ENCODE results near the gene ELOVL6. TPM values are rescaled to one million over a fixed set of nuclear protein-coding genes. Genes with fewer than 3 reads are reported as not detected.

Gene ELOVL6
- total and polyA plus RNA-seq, 2 of the 4 experiments (the other 2 are of a cell fraction), result 17.9 to 19.0 TPM

GRCh38 chr4:110064934-110065333 is 133.5 kb downstream of the ELOVL6 start:
- Histone ChIP-seq H2BK20ac (ENCODE audit: low read depth, low read length) (no peak overlapping the region), H2BK15ac (ENCODE audit: low read depth, low read length) (no peak overlapping the region), H3K9me3 (ENCODE audit: control insufficient read depth, insufficient read depth, low read length) (no peaks in the 10 kb centered on the region), H3K36me3 (ENCODE audit: control insufficient read depth, insufficient read depth, low read length) (no peaks in the 10 kb centered on the region), H3K18ac (ENCODE audit: low read depth, low read length) (no peak overlapping the region), H4K20me1 (ENCODE audit: insufficient read depth, low read length) (no peaks in the 10 kb centered on the region), H3K9me1 (ENCODE audit: insufficient read depth, low read length) (peaks cover 5% of the 10 kb centered on the region; the same call in 1 of the 2 replicates), H2AK9ac (replicated peaks; ENCODE audit: low read depth, low read length, poor library complexity) (no peak overlapping the region), H2AFZ (replicated peaks; ENCODE audit: low read length, poor library complexity) (no peak overlapping the region), H2AK5ac (ENCODE audit: low read depth, low read length) (no peak overlapping the region), H2BK120ac (ENCODE audit: low read depth, low read length) (no peak overlapping the region), H3K27ac (ENCODE audit: insufficient read depth, low read length) (no peak overlapping the region), H3K14ac (replicated peaks; ENCODE audit: low read depth, low read length) (no peak overlapping the region), H3K4ac (ENCODE audit: low read depth, low read length) (no peak overlapping the region), H3K4me2 (ENCODE audit: low read depth, low read length) (no peak overlapping the region), H3K4me3 (ENCODE audit: insufficient read depth, low read depth, low read length) (no peak overlapping the region), H4K91ac (ENCODE audit: insufficient read depth, low read depth, low read length) (no peak overlapping the region), H3K9ac (ENCODE audit: low read depth, low read length) (no peak overlapping the region), H3K79me1 (ENCODE audit: low read depth in 1 of 2, low read length in 2 of 2) (0 out of 4 replicates have a peak, but pooled peaks cover 0 to 3% of the 10 kb centered on the region in 2 experiments), H4K8ac (ENCODE audit: low read depth in 2 of 2, low read length in 2 of 2) (no peak overlapping the region), H3K56ac (ENCODE audit: extremely low read depth, insufficient read depth, low read length) (no peak overlapping the region), H4K5ac (ENCODE audit: low read depth, low read length) (no peak overlapping the region), H3K27me3 (ENCODE audit: control insufficient read depth, insufficient read depth, low read length) (no peaks in the 10 kb centered on the region), H3K23ac (ENCODE audit: low read depth, low read length) (no peak overlapping the region), H2BK5ac (ENCODE audit: low read depth, low read length, poor library complexity, severe bottlenecking) (no peak overlapping the region), H3K4me1 (ENCODE audit: control insufficient read depth, insufficient read depth, low read length) (peaks cover 3% of the 10 kb centered on the region; the same call in 1 of the 2 replicates)
- WGBS, 2 experiments (ENCODE audit: extremely low coverage in 2 of 2, insufficient read length in 1 of 2), result no CpG with 5 or more reads among the region's 2 CpGs
- DNase-seq, result no peak
- no TSS peak for BruUV-seq (replicated peaks)
- in situ Hi-C loops (cut with MboI; ENCODE audit: low sequenced_read_pairs), result no loop called here
- CTCF ChIA-PET, result no interaction called here
- POLR2A ChIA-PET (ENCODE audit: unreplicated experiment), result no interaction called here
- intact Hi-C loops (cut with micrococcal nuclease), result no loop called here
- dilution Hi-C loops (cut with HindIII; ENCODE audit: low sequenced_read_pairs, unreplicated experiment), result no loop called here
- ATAC-seq (ENCODE audit: low read depth), result no peak
- TF ChIP-seq RAD21 (IDR thresholded peaks at IDR 0.05; ENCODE audit: low read length) (no peak), ELK1 (IDR thresholded peaks at IDR 0.05; ENCODE audit: borderline replicate concordance, low read depth, low read length) (no peak), BHLHE40 (IDR thresholded peaks at IDR 0.05; ENCODE audit: low read depth, low read length) (no peak), MAFK (IDR thresholded peaks at IDR 0.05; ENCODE audit: low read depth, low read length) (no peak), NFE2L2 (IDR thresholded peaks at IDR 0.05; ENCODE audit: low read depth, low read length) (no peak), CTCF (conservative IDR thresholded peaks at IDR 0.05; ENCODE audit: low read depth, low read length) (no peak), RCOR1 (IDR thresholded peaks at IDR 0.05; ENCODE audit: insufficient replicate concordance, low read length) (no peak), RFX5 (IDR thresholded peaks at IDR 0.05; ENCODE audit: low read depth, low read length) (no peak), CEBPB (IDR thresholded peaks at IDR 0.05; ENCODE audit: low read depth, low read length) (no peak), MXI1 (IDR thresholded peaks at IDR 0.05; ENCODE audit: borderline replicate concordance, low read depth, low read length) (no peak), SMC3 (IDR thresholded peaks at IDR 0.05; ENCODE audit: low read depth, low read length) (no peak), CHD1 (IDR thresholded peaks at IDR 0.05; ENCODE audit: low read depth, low read length) (no peak)
